Loucy (cell line): ENCODE results near the gene AAK1.

Experiments used
- H2AFZ ChIP-seq: fragments of 200-600 bp; sonication (generic); 2 replicates; pipeline ENCODE4 v1.6.0; 2016; ENCODE audit warnings: antibody characterized with exemption, mild to moderate bottlenecking, low read length, moderate library complexity
- H3F3A ChIP-seq: fragments of 200-600 bp; 2 replicates; pipeline ENCODE4 v1.6.0; 2016; ENCODE audit warnings: antibody characterized with exemption, low read depth, mild to moderate bottlenecking
- H3K27me3 ChIP-seq: fragments of 200-600 bp; sonication (generic); 2 replicates; pipeline ENCODE4 v1.6.1; 2014; ENCODE audit warnings: low read length, mild to moderate bottlenecking; ENCODE audit not compliant: insufficient read depth, poor library complexity, severe bottlenecking
- H3K36me3 ChIP-seq: fragments of 200-600 bp; sonication (generic); 2 replicates; pipeline ENCODE4 v1.6.1; 2016; ENCODE audit warnings: low read length; ENCODE audit not compliant: insufficient read depth
- H3K4me1 ChIP-seq: fragments of 200-600 bp; sonication (generic); 2 replicates; pipeline ENCODE4 v1.5.1; 2014; ENCODE audit warnings: low read length, mild to moderate bottlenecking; ENCODE audit not compliant: insufficient read depth, poor library complexity, severe bottlenecking
- H3K4me2 ChIP-seq: fragments of 200-600 bp; sonication (generic); 2 replicates; pipeline ENCODE4 v1.6.0; 2014; ENCODE audit warnings: antibody characterized with exemption, low read length, low read depth, mild to moderate bottlenecking; ENCODE audit not compliant: poor library complexity, severe bottlenecking
- H3K4me3 ChIP-seq: fragments of 200-600 bp; sonication (generic); 2 replicates; pipeline ENCODE4 v1.5.1; 2014; ENCODE audit warnings: low read length, mild to moderate bottlenecking, mixed read lengths; ENCODE audit not compliant: poor library complexity, severe bottlenecking
- H3K79me2 ChIP-seq: fragments of 200-600 bp; sonication (generic); 2 replicates; pipeline ENCODE4 v1.6.1; 2014; ENCODE audit warnings: low read length; ENCODE audit not compliant: insufficient read depth
- H3K9ac ChIP-seq: fragments of 200-600 bp; sonication (generic); 2 replicates; pipeline ENCODE4 v1.6.0; 2014; ENCODE audit warnings: mild to moderate bottlenecking, low read depth, low read length, moderate library complexity; ENCODE audit not compliant: poor library complexity, severe bottlenecking
- H3K9me2 ChIP-seq: fragments of 200-600 bp; sonication (generic); replicated peaks from 2 replicates; pipeline ENCODE4 v1.6.1; 2016; ENCODE audit warnings: low read depth, low read length, mixed read lengths
- H3K9me3 ChIP-seq: fragments of 200-600 bp; sonication (generic); 2 replicates; pipeline ENCODE4 v1.6.1; 2014; ENCODE audit warnings: mild to moderate bottlenecking, antibody characterized with exemption, low read length, low read depth; ENCODE audit not compliant: insufficient read depth
- H4K20me1 ChIP-seq: fragments of 200-600 bp; sonication (generic); 2 replicates; pipeline ENCODE4 v1.6.0; 2014; ENCODE audit warnings: antibody characterized with exemption, low read length, mild to moderate bottlenecking; ENCODE audit not compliant: insufficient read depth, poor library complexity, severe bottlenecking
- CTCF ChIP-seq: fragments of 200-600 bp; sonication (generic); conservative IDR thresholded peaks from 2 replicates; pipeline ENCODE4 v1.5.1; 2014; ENCODE audit warnings: mild to moderate bottlenecking, antibody characterized with exemption, low read length
- EZH2phosphoT487 ChIP-seq: fragments of 200-600 bp; IDR thresholded peaks from 2 replicates; pipeline ENCODE4 v1.6.1; 2018; ENCODE audit warnings: antibody characterized with exemption, mild to moderate bottlenecking, moderate library complexity, borderline replicate concordance

Gene AAK1

GRCh38 chr2:69493268-69493667 lies 150.3 kb downstream of the AAK1 start:
- H3K27me3 ChIP-seq: no peaks in the 10 kb centered on the region
- no peak overlapping the region for H3K9ac ChIP-seq
- H3K9me2 ChIP-seq: no peaks in the 10 kb centered on the region

GRCh38 chr2:69491864-69492263 lies 151.7 kb downstream of the AAK1 start:
- H3K4me3 ChIP-seq: no peak overlapping the region
- no peaks in the 10 kb centered on the region for H3F3A ChIP-seq
- no peaks in the 10 kb centered on the region for H3K79me2 ChIP-seq
- no peaks in the 10 kb centered on the region for H3K27me3 ChIP-seq
- H2AFZ ChIP-seq: no peak overlapping the region
- no peaks in the 10 kb centered on the region for H3K9me2 ChIP-seq
- H4K20me1 ChIP-seq: no peaks in the 10 kb centered on the region
- peaks cover 28% of the 10 kb centered on the region; the same call in 1 of the 2 replicates for H3K36me3 ChIP-seq
- H3K4me2 ChIP-seq: no peak overlapping the region
- no peaks in the 10 kb centered on the region for H3K9me3 ChIP-seq
- H3K9ac ChIP-seq: no peak overlapping the region
- no peaks in the 10 kb centered on the region for H3K4me1 ChIP-seq
- TF ChIP-seq EZH2phosphoT487: no peak
- TF ChIP-seq CTCF: no peak

More at GRCh38 chr2:69493268-69493667, 150.3 kb downstream of the AAK1 start:
- Histone ChIP-seq H3F3A (no peaks in the 10 kb centered on the region), H3K9me3 (no peaks in the 10 kb centered on the region), H4K20me1 (no peaks in the 10 kb centered on the region), H2AFZ (no peak overlapping the region), H3K4me1 (no peaks in the 10 kb centered on the region), H3K4me3 (no peak overlapping the region), H3K36me3 (peaks cover 22% of the 10 kb centered on the region; the same call in 1 of the 2 replicates), H3K4me2 (no peak overlapping the region), H3K79me2 (no peaks in the 10 kb centered on the region)
- TF ChIP-seq EZH2phosphoT487: no peak
- TF ChIP-seq CTCF: no peak

GRCh38 chr2:69490486-69490885 lies 153.1 kb downstream of the AAK1 start:
- Histone ChIP-seq H3K9me3 (no peaks in the 10 kb centered on the region), H3K4me3 (no peak overlapping the region), H2AFZ (no peak overlapping the region), H3F3A (no peaks in the 10 kb centered on the region), H4K20me1 (no peaks in the 10 kb centered on the region), H3K79me2 (no peaks in the 10 kb centered on the region), H3K9ac (no peak overlapping the region), H3K36me3 (peaks cover 37% of the 10 kb centered on the region; the same call in 1 of the 2 replicates), H3K4me2 (no peak overlapping the region), H3K9me2 (no peaks in the 10 kb centered on the region), H3K4me1 (no peaks in the 10 kb centered on the region), H3K27me3 (no peaks in the 10 kb centered on the region)
- TF ChIP-seq EZH2phosphoT487: no peak
- no peak for TF ChIP-seq CTCF
